ENCODE measurements around the gene FHOD3.

FHOD3 gene

GRCh38 chr18:36652503-36652902 lies 355.0 kb downstream of the FHOD3 start:
- Histone ChIP-seq H3K27me3 (ENCODE audit: insufficient read depth, poor library complexity, severe bottlenecking) (peaks cover 3% of the 10 kb centered on the region), H3K4me3 (replicated peaks; ENCODE audit: insufficient read depth, low read length) (no peak overlapping the region), H3K27ac (replicated peaks) (no peak overlapping the region)
- DNase-seq (ENCODE audit: low read depth in 1 of 2, low spot score in 1 of 2), result no peak
- TF ChIP-seq SPI1 (IDR thresholded peaks at IDR 0.05; ENCODE audit: borderline replicate concordance, low read depth) (no peak), REST (IDR thresholded peaks at IDR 0.05; ENCODE audit: insufficient replicate concordance, low read depth) (no peak), GABPA (IDR thresholded peaks at IDR 0.05; ENCODE audit: low read depth) (no peak), CTCF (IDR thresholded peaks at IDR 0.05; ENCODE audit: insufficient read depth, low read length) (no peak), POLR2AphosphoS5 (IDR thresholded peaks at IDR 0.05; ENCODE audit: low read depth) (no peak)

- Histone ChIP-seq H3K27me3 (ENCODE audit: insufficient read depth, poor library complexity, severe bottlenecking) (peaks cover 3% of the 10 kb centered on the region), H3K4me3 (replicated peaks; ENCODE audit: insufficient read depth, low read length) (no peak overlapping the region), H3K27ac (replicated peaks) (no peak overlapping the region)
- DNase-seq (ENCODE audit: low read depth in 1 of 2, low spot score in 1 of 2), result no peak
- no peak for TF ChIP-seq CTCF (IDR thresholded peaks at IDR 0.05; ENCODE audit: insufficient read depth, low read length)
- no peak for TF ChIP-seq REST (IDR thresholded peaks at IDR 0.05; ENCODE audit: insufficient replicate concordance, low read depth)
- TF ChIP-seq SPI1 (IDR thresholded peaks at IDR 0.05; ENCODE audit: borderline replicate concordance, low read depth), result no peak
- no peak for TF ChIP-seq POLR2AphosphoS5 (IDR thresholded peaks at IDR 0.05; ENCODE audit: low read depth)
- no peak for TF ChIP-seq GABPA (IDR thresholded peaks at IDR 0.05; ENCODE audit: low read depth)
Observed at GRCh38 chr18:36653141-36653869, 355.8 kb downstream of the FHOD3 start.

- peaks cover 3% of the 10 kb centered on the region for H3K27me3 ChIP-seq (ENCODE audit: insufficient read depth, poor library complexity, severe bottlenecking)
- H3K27ac ChIP-seq (replicated peaks), result no peak overlapping the region
- no peak for DNase-seq (ENCODE audit: low read depth in 1 of 2, low spot score in 1 of 2)
- H3K4me3 ChIP-seq (replicated peaks; ENCODE audit: insufficient read depth, low read length), result no peak overlapping the region
- TF ChIP-seq POLR2AphosphoS5 (IDR thresholded peaks at IDR 0.05; ENCODE audit: low read depth) (no peak), REST (IDR thresholded peaks at IDR 0.05; ENCODE audit: insufficient replicate concordance, low read depth) (no peak), CTCF (IDR thresholded peaks at IDR 0.05; ENCODE audit: insufficient read depth, low read length) (no peak), GABPA (IDR thresholded peaks at IDR 0.05; ENCODE audit: low read depth) (no peak), SPI1 (IDR thresholded peaks at IDR 0.05; ENCODE audit: borderline replicate concordance, low read depth) (no peak)
Observed at GRCh38 chr18:36653870-36654269, 356.4 kb downstream of the FHOD3 start.
